GM23338 (cell line): ENCODE measurements around the gene SND1. TPM values are rescaled to one million over a fixed set of nuclear protein-coding genes. Genes with fewer than 3 reads are reported as not detected.

Experiments used
- ATAC-seq: fragments of 200-7000 bp; cut with Tn5 transposase; 3 replicates; pipeline ENCODE4 v1.9.1; 2020
- DNase-seq: peaks from one replicate; pipeline ENCODE4 v3.0.0-alpha.2; 2015; ENCODE audit warnings: low spot score
- H2AFZ ChIP-seq: fragments of 200-600 bp; sonication (generic); 2 replicates; pipeline ENCODE4 v1.8.0; 2016; ENCODE audit warnings: antibody characterized with exemption, mild to moderate bottlenecking, moderate library complexity
- H3F3A ChIP-seq: fragments of 200-600 bp; sonication (generic); replicated peaks from 2 replicates; pipeline ENCODE4 v1.8.0; 2017; ENCODE audit warnings: antibody characterized with exemption, mixed run types, low read depth
- H3K27ac ChIP-seq: fragments of 200-600 bp; sonication (generic); 2 replicates; pipeline ENCODE4 v1.6.1; 2016; ENCODE audit warnings: low read depth
- H3K27me3 ChIP-seq: fragments of 200-600 bp; sonication (generic); 2 replicates; pipeline ENCODE4 v1.8.0; 2016; ENCODE audit warnings: mild to moderate bottlenecking, mixed run types, moderate library complexity; ENCODE audit not compliant: insufficient read depth
- H3K36me3 ChIP-seq: fragments of 200-600 bp; sonication (generic); 2 replicates; pipeline ENCODE4 v1.8.0; 2016; ENCODE audit warnings: mild to moderate bottlenecking; ENCODE audit not compliant: insufficient read depth
- H3K4me1 ChIP-seq: fragments of 200-600 bp; sonication (generic); 2 replicates; pipeline ENCODE4 v1.8.0; 2016; ENCODE audit warnings: mild to moderate bottlenecking, moderate library complexity; ENCODE audit not compliant: insufficient read depth
- H3K4me2 ChIP-seq: fragments of 200-600 bp; sonication (generic); 2 replicates; pipeline ENCODE4 v1.7.1; 2017; ENCODE audit warnings: mixed run types
- H3K4me3 ChIP-seq: fragments of 200-600 bp; sonication (generic); 2 replicates; pipeline ENCODE4 v1.6.1; 2016; ENCODE audit warnings: mixed run types
- H3K79me2 ChIP-seq: fragments of 200-600 bp; sonication (generic); replicated peaks from 2 replicates; pipeline ENCODE4 v1.8.0; 2017; ENCODE audit warnings: mild to moderate bottlenecking; ENCODE audit not compliant: insufficient read depth
- H3K9me2 ChIP-seq: fragments of 200-600 bp; sonication (generic); 2 replicates; pipeline ENCODE4 v1.8.0; 2017; ENCODE audit not compliant: insufficient read depth
- H4K20me1 ChIP-seq: fragments of 200-600 bp; sonication (generic); replicated peaks from 2 replicates; pipeline ENCODE4 v1.8.0; 2017; ENCODE audit warnings: mild to moderate bottlenecking; ENCODE audit not compliant: insufficient read depth
- H3K27ac Mint-ChIP-seq: 2 replicates; pipeline ENCODE4 v1.8.0; 2020; ENCODE audit warnings: inconsistent platforms, mild to moderate bottlenecking, moderate library complexity, mixed read lengths
- H3K27me3 Mint-ChIP-seq: 3 replicates; pipeline ENCODE4 v1.8.0; 2022; ENCODE audit warnings: low read depth, mild to moderate bottlenecking, moderate library complexity, mixed read lengths, inconsistent platforms; ENCODE audit not compliant: insufficient read depth, poor library complexity
- H3K36me3 Mint-ChIP-seq: 3 replicates; pipeline ENCODE4 v1.8.0; 2021; ENCODE audit warnings: low read depth, mild to moderate bottlenecking, inconsistent platforms, moderate library complexity, mixed read lengths
- H3K4me1 Mint-ChIP-seq: 3 replicates; pipeline ENCODE4 v1.8.0; 2020; ENCODE audit warnings: mild to moderate bottlenecking, inconsistent platforms, mixed read lengths
- H3K4me3 Mint-ChIP-seq: 3 replicates; pipeline ENCODE4 v1.8.0; 2021; ENCODE audit warnings: moderate library complexity, mild to moderate bottlenecking, inconsistent platforms, mixed read lengths
- H3K9me3 Mint-ChIP-seq: 3 replicates; pipeline ENCODE4 v1.8.0; 2020; ENCODE audit warnings: moderate library complexity, mild to moderate bottlenecking, inconsistent platforms, mixed read lengths
- CTCF ChIP-seq, 2 experiments: fragments of 200-600 bp in 1 of 2; sonication (generic) in 1 of 2; conservative IDR thresholded peaks; 2 replicates each; pipeline versions ENCODE4 v1.5.1 to v1.6.1; 2016 to 2017; ENCODE audit warnings: antibody characterized with exemption in 2 of 2, low read depth in 2 of 2, mild to moderate bottlenecking in 2 of 2, moderate library complexity in 1 of 2
- EZH2phosphoT487 ChIP-seq: fragments of 200-600 bp; sonication (generic); IDR thresholded peaks from one replicate; pipeline ENCODE4 v1.8.1; 2018; ENCODE audit warnings: antibody characterized with exemption; ENCODE audit not compliant: unreplicated experiment
- JUNB ChIP-seq: IDR thresholded peaks from one replicate; pipeline ENCODE4 v1.6.1; 2016; ENCODE audit warnings: antibody characterized with exemption; ENCODE audit not compliant: unreplicated experiment
- POLR2AphosphoS5 ChIP-seq: IDR thresholded peaks from 2 replicates; pipeline ENCODE4 v1.6.1; 2016; ENCODE audit warnings: antibody characterized with exemption, low read depth
- REST ChIP-seq: IDR thresholded peaks from one replicate; pipeline ENCODE4 v1.6.1; 2018; ENCODE audit warnings: antibody characterized with exemption; ENCODE audit not compliant: unreplicated experiment
- ZNF462 ChIP-seq: fragments of 250-450 bp; sonication (Bioruptor Pico); IDR thresholded peaks from 2 replicates; pipeline ENCODE4 v1.5.0; 2020; ENCODE audit warnings: mild to moderate bottlenecking, moderate library complexity
- polyA plus RNA-seq: library from polyadenylated mRNA; unstranded; fragments of >200 nt; fragmentation: Nextera tagmentation; extraction: Ambion mirVana; gene quantifications from 2 replicates; pipeline ENCODE4 v1.2.1, GENCODE V29; 2016
- total RNA-seq: library from RNA; depleted of rRNA; stranded (reverse); fragments of >200 nt; shearing (Covaris generic); gene quantifications from 2 replicates; pipeline ENCODE4 v1.2.3, GENCODE V29; 2014

SND1 gene
- total and polyA plus RNA-seq, 2 experiments from 2014 or later, result 107 to 254 TPM

GRCh38 chr7:127948312-127948711 lies 296.3 kb downstream of the SND1 start (continued):
- no peak for TF ChIP-seq JUNB

GRCh38 chr7:127948930-127949329 lies 296.9 kb downstream of the SND1 start:
- no peaks in the 10 kb centered on the region for H3K9me2 ChIP-seq

More at GRCh38 chr7:127948930-127949329, 296.9 kb downstream of the SND1 start:
- Histone ChIP-seq H4K20me1 (peaks cover 28% of the 10 kb centered on the region; the same call in 1 of the 2 replicates), H3K4me2 (0 out of 2 replicates have a peak overlapping the region, but pooled peaks have one; percentile 13), H3K79me2 (peaks cover 3% of the 10 kb centered on the region; the same call in 1 of the 2 replicates), H3F3A (no peaks in the 10 kb centered on the region), H3K4me1 (peaks cover 40% of the 10 kb centered on the region), H3K4me3 (no peak overlapping the region), H3K36me3 (no peaks in the 10 kb centered on the region), H2AFZ (no peak overlapping the region), H3K27me3 (no peaks in the 10 kb centered on the region), H3K27ac (no peak overlapping the region)
- no peaks in the 10 kb centered on the region for H3K9me3 Mint-ChIP-seq
- H3K4me1 Mint-ChIP-seq, result peaks cover 48% of the 10 kb centered on the region
- H3K4me3 Mint-ChIP-seq, result no peak overlapping the region
- ATAC-seq (no peak), DNase-seq (no peak)
- 0 out of 3 replicates have a peak, but pooled peaks cover 3% of the 10 kb centered on the region for H3K36me3 Mint-ChIP-seq
- no peak overlapping the region for H3K27ac Mint-ChIP-seq
- H3K27me3 Mint-ChIP-seq, result peaks cover 2% of the 10 kb centered on the region
- no peak for TF ChIP-seq ZNF462 (CRISPR knock-in tag)
- no peak for TF ChIP-seq POLR2AphosphoS5
- TF ChIP-seq EZH2phosphoT487, result no peak
- TF ChIP-seq CTCF (conservative IDR thresholded peaks at IDR 0.05; ENCODE audit: low read depth in 2 of 2), result no peak
- TF ChIP-seq REST, result no peak
